ENCODE measurements around the gene ZDBF2.

Gene ZDBF2

DNA sequence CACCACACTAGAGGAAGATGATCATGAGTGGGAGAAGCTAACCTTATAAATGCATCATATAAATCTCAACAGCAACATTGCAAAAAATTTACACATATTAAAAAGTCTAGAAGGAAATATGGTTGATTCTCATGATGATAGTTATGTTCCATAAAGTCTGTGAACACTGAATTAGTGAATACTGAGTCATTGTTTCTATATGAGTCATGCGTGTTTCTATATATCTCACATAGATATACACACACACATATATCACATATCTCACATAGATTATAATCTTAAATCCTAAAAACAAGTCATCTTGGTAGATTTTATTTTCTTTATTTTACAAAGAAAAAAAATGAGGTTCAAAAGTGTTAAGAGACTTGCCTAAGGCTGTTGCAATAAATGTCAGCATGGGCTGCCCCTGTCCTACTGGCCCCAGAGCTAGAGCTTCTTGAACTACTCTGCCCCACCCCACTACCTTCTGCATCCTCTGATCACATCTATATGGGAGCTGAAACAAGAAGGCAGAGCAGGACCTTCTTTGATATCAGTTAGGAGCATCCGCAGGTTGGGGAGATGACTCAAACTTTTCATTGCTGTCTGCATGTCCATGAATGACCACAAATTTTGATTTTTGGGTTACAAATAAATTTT lies 87.1 kb downstream of the ZDBF2 start:
- CTCF ChIA-PET = interaction anchor here (0.6 kb wide), 1 partner anchor 34 kb away, joined by 3 read pairs; no protein-coding TSS in a partner anchor

More for the DNA sequence above, 87.1 kb downstream of the ZDBF2 start:
- no peak for DNase-seq (ENCODE audit: extremely low spot score)
- TF ChIP-seq ARNT (IDR thresholded peaks at IDR 0.05) (no peak), TARDBP (IDR thresholded peaks at IDR 0.05) (no peak), FOXK2 (IDR thresholded peaks at IDR 0.05) (no peak), SP1 (IDR thresholded peaks at IDR 0.05) (no peak), HDGF (IDR thresholded peaks at IDR 0.05; ENCODE audit: borderline replicate concordance) (no peak), L3MBTL2 (conservative IDR thresholded peaks at IDR 0.05) (no peak), NFRKB (IDR thresholded peaks at IDR 0.05) (no peak), SUZ12 (IDR thresholded peaks at IDR 0.05) (no peak), ZNF384 (IDR thresholded peaks at IDR 0.05) (no peak), FOXA1 (IDR thresholded peaks at IDR 0.05) (no peak), BHLHE40 (IDR thresholded peaks at IDR 0.05; ENCODE audit: borderline replicate concordance) (no peak), ELF4 (IDR thresholded peaks at IDR 0.05) (no peak), FOXM1 (IDR thresholded peaks at IDR 0.05; ENCODE audit: borderline replicate concordance) (no peak), CTBP1 (IDR thresholded peaks at IDR 0.05; ENCODE audit: borderline replicate concordance) (no peak), LEF1 (IDR thresholded peaks at IDR 0.05; ENCODE audit: borderline replicate concordance) (no peak)
- TF ChIP-seq, protein P1, sequence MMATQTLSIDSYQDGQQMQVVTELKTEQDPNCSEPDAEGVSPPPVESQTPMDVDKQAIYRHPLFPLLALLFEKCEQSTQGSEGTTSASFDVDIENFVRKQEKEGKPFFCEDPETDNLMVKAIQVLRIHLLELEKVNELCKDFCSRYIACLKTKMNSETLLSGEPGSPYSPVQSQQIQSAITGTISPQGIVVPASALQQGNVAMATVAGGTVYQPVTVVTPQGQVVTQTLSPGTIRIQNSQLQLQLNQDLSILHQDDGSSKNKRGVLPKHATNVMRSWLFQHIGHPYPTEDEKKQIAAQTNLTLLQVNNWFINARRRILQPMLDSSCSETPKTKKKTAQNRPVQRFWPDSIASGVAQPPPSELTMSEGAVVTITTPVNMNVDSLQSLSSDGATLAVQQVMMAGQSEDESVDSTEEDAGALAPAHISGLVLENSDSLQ (IDR thresholded peaks at IDR 0.05) = no peak
- POLR2A ChIA-PET = no interaction called here
